ENCODE results near the gene KIRREL1. TPM values are rescaled to one million over a fixed set of nuclear protein-coding genes. Genes with fewer than 3 reads are reported as not detected.

KIRREL1 gene
- total RNA-seq, 3 donors from 2014 or later, result 26.1 to 55.5 (median 34.1) TPM

- H3K4me1 ChIP-seq, result no peaks in the 10 kb centered on the region
- TF ChIP-seq POLR2AphosphoS5 (IDR thresholded peaks at IDR 0.05) (no peak), POLR2A (IDR thresholded peaks at IDR 0.05) (no peak), CTCF (IDR thresholded peaks at IDR 0.05) (no peak)
- H3K27ac ChIP-seq, result no peak overlapping the region
- DNase-seq (ENCODE audit: low spot score in 2 of 2), result no peak
- no peak overlapping the region for H3K4me3 ChIP-seq
- no peaks in the 10 kb centered on the region for H3K9me3 ChIP-seq
- intact Hi-C loops (cut with DNase I; ENCODE audit: low total_unique reads), result loop anchor here (5.0 kb wide), 1 partner anchor 691 kb away; no protein-coding TSS in a partner anchor
- no peaks in the 10 kb centered on the region for H3K36me3 ChIP-seq
- no peaks in the 10 kb centered on the region for H3K27me3 ChIP-seq
These were observed 137.8 kb downstream of the KIRREL1 start for GRCh38 chr1:158131217-158131616.

GRCh38 chr1:158140764-158141192 lies 147.3 kb downstream of the KIRREL1 start:
- no peak overlapping the region for H3K4me3 ChIP-seq
- no peak for DNase-seq (ENCODE audit: low spot score in 2 of 2)
- H3K9me3 ChIP-seq, result no peaks in the 10 kb centered on the region
- no peaks in the 10 kb centered on the region for H3K27me3 ChIP-seq
- H3K27ac ChIP-seq, result no peak overlapping the region
- intact Hi-C loops (cut with DNase I; ENCODE audit: low total_unique reads), result no loop called here
- TF ChIP-seq POLR2AphosphoS5 (IDR thresholded peaks at IDR 0.05) (no peak), POLR2A (IDR thresholded peaks at IDR 0.05) (no peak), CTCF (IDR thresholded peaks at IDR 0.05) (no peak)
- H3K4me1 ChIP-seq, result no peaks in the 10 kb centered on the region
- no peaks in the 10 kb centered on the region for H3K36me3 ChIP-seq

GRCh38 chr1:158145173-158145719 lies 151.8 kb downstream of the KIRREL1 start:
- TF ChIP-seq CTCF (IDR thresholded peaks at IDR 0.05) (no peak), POLR2A (IDR thresholded peaks at IDR 0.05) (no peak), POLR2AphosphoS5 (IDR thresholded peaks at IDR 0.05) (no peak)
- Histone ChIP-seq H3K27me3 (no peaks in the 10 kb centered on the region), H3K9me3 (no peaks in the 10 kb centered on the region), H3K4me3 (no peak overlapping the region), H3K4me1 (no peaks in the 10 kb centered on the region), H3K36me3 (no peaks in the 10 kb centered on the region), H3K27ac (peak overlapping the region; percentile 48 to 63)
- DNase-seq (ENCODE audit: low spot score in 2 of 2), result peak; percentile 65 to 68
- intact Hi-C loops (cut with DNase I; ENCODE audit: low total_unique reads), result no loop called here

- peak overlapping the region; percentile 48 to 63 for H3K27ac ChIP-seq
- no peak for TF ChIP-seq POLR2AphosphoS5 (IDR thresholded peaks at IDR 0.05)
- TF ChIP-seq CTCF (IDR thresholded peaks at IDR 0.05), result no peak
- TF ChIP-seq POLR2A (IDR thresholded peaks at IDR 0.05), result no peak
- intact Hi-C loops (cut with DNase I; ENCODE audit: low total_unique reads), result no loop called here
These were observed 152.7 kb downstream of the KIRREL1 start for GRCh38 chr1:158146165-158146564.

GRCh38 chr1:158146739-158147138 lies 153.3 kb downstream of the KIRREL1 start:
- peak overlapping the region in 1 of 2 donors; percentile 63 for H3K27ac ChIP-seq
- H3K36me3 ChIP-seq, result no peaks in the 10 kb centered on the region
- no peaks in the 10 kb centered on the region for H3K4me1 ChIP-seq
- TF ChIP-seq POLR2AphosphoS5 (IDR thresholded peaks at IDR 0.05), result no peak
- no peak for TF ChIP-seq CTCF (IDR thresholded peaks at IDR 0.05)
- TF ChIP-seq POLR2A (IDR thresholded peaks at IDR 0.05), result no peak
- H3K4me3 ChIP-seq, result no peak overlapping the region
- intact Hi-C loops (cut with DNase I; ENCODE audit: low total_unique reads), result no loop called here
- no peak for DNase-seq (ENCODE audit: low spot score in 2 of 2)
- no peaks in the 10 kb centered on the region for H3K9me3 ChIP-seq
- H3K27me3 ChIP-seq, result no peaks in the 10 kb centered on the region

More at GRCh38 chr1:158146165-158146564, 152.7 kb downstream of the KIRREL1 start:
- no peaks in the 10 kb centered on the region for H3K27me3 ChIP-seq
- H3K4me3 ChIP-seq, result no peak overlapping the region
- H3K9me3 ChIP-seq, result no peaks in the 10 kb centered on the region
- no peak for DNase-seq (ENCODE audit: low spot score in 2 of 2)
- H3K36me3 ChIP-seq, result no peaks in the 10 kb centered on the region
- H3K4me1 ChIP-seq, result no peaks in the 10 kb centered on the region

Data from breast epithelium (tissue), 4 donors.